RWPE1 (cell line): ENCODE data around the gene SHCBP1L.

Experiments used
- CTCF ChIA-PET: fragments of 350-600 bp; sonication (Branson Sonifier 250); formaldehyde crosslinking; extraction: SDS; loops from one replicate; lab custom pipeline; 2021; lab: Yijun Ruan, JAX
- POLR2A ChIA-PET: fragments of 400-600 bp; formaldehyde crosslinking; extraction: SDS; loops from one replicate; lab custom pipeline; 2020; ENCODE audit warnings: antibody characterized with exemption; ENCODE audit not compliant: low non-redundant PET; lab: Yijun Ruan, JAX
- DNase-seq: peaks from one replicate; pipeline ENCODE4 v3.0.0; 2012; ENCODE audit warnings: low spot score
- H3K27ac ChIP-seq: fragments of 450-650 bp; 2 replicates; pipeline ENCODE4 v1.5.1; 2017
- CTCF ChIP-seq: fragments of 450-650 bp; conservative IDR thresholded peaks from 2 replicates; pipeline ENCODE4 v1.5.1; 2017; ENCODE audit warnings: low read depth, mild to moderate bottlenecking

The SHCBP1L gene

DNA sequence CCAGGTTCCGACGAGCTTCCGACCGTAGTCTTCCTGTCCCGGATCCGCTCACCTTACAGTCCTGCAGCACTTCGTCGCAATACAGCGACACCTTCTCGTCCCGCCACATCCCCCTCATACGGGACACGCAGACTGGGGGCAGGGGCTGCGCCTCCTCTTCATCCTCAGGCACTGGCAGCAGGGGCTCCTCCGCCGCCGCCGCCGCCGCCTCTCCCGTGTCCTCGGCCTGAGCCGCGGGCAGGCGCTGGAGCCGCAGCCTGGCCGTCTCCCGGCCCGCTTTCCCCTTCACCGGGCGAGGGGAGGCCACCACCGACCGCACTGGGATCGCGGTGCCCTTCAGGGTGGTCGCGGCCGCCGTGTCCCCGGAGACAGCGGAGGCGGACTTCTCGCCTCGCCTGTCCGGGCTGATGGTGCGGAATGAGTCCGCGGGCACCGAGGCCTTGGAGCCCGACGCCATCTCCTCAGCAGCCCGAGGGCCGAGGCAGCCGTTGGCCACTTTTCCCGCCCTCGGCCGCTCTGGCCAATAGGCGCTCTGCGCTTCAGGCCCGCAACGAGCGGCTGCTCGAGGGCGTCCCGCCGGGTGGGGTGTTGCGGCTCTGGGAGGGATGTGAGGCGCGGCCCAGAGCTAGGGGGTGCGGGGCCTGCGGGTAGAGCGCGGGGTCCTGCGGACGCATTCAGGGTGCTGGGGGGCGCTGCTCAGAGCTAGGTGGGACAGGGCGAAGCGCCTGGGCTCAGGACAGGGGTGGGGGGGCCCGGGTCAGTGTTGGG is at the start of gene SHCBP1L:
TSS of gene SHCBP1L (minus strand) at position 490 of the 768 bp plus-strand sequence. CDS start at position 457, 33 bp downstream.
- ChIA-PET POLR2A (no interaction called here), CTCF (no interaction called here)
- no peak within 1 kb of the TSS for H3K27ac ChIP-seq
- no peak for TF ChIP-seq CTCF
- no peak for DNase-seq

GRCh38 chr1:183002267-183002666 is 49.3 kb upstream of the SHCBP1L start:
- DNase-seq, result no peak
- TF ChIP-seq CTCF, result no peak
- ChIA-PET CTCF (interaction anchor here (0.6 kb wide), 1 partner anchor 38 kb away, joined by 3 read pairs; no protein-coding TSS in a partner anchor), POLR2A (no interaction called here)
- no peak overlapping the region for H3K27ac ChIP-seq

DNA sequence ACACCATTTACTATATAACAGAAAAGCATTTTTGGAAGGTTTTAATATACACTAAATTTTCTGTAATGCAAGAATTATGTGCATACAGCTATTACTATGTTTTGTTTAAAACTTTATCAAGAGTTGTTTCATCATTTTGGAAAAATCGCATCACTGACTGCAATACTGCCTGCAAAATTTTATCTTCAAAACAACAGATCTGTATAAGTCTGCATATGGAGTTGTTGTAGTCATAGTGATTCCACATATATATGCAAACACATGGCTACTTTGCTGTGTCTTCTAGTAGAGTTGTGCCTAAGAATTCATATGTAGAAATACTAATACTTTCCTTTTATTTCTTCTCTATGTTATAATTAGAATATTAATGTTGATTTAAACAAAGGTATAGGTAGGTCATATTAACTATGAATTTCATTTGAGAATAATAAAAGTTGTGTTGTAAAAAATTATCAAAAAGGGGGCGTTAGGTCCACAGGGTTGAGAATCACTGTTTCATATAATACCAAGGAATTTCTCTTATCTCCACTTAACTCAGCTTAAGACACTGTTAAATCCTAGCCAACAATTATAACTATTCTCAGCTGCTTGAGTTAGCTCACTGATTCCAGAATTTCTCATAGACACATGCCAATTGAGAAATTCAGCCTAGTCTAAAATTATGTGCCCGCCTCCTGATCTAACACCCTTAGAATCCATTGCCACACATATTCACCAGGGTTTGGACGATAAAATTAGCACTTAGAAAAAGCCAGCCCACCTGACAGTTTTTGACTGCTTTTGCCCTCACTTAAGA is 47.4 kb upstream of the SHCBP1L start:
- CTCF ChIA-PET, result interaction anchor here (0.6 to 0.7 kb wide), 2 partner anchors 22 to 1460 kb away, joined by 3 to 4 read pairs; no protein-coding TSS in a partner anchor
- DNase-seq, result no peak
- no peak for TF ChIP-seq CTCF
- POLR2A ChIA-PET, result no interaction called here
- no peak overlapping the region for H3K27ac ChIP-seq

DNA sequence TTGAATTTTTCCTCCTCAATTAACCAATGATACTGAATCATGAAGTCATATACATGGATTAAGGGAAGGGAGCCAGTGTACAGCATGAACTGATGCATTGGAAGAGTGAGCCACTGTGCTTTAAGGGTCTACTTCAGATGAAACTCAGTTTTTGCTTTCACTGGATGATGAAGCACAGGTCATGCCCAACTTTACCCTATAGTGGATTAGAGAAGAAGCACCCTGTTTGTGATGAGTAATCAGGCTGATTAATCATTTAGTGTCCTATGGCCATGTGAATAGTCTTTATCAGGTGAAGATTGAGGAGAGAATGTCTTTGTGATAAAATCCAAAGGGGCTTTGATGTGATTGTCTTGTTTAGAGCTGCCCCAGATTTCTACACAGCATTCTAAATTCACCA is 45.5 kb upstream of the SHCBP1L start:
- CTCF ChIA-PET, result no interaction called here
- TF ChIP-seq CTCF, result no peak
- POLR2A ChIA-PET, result no interaction called here
- no peak overlapping the region for H3K27ac ChIP-seq
- no peak for DNase-seq

GRCh38 chr1:182996816-182997215 is 43.9 kb upstream of the SHCBP1L start:
- CTCF ChIA-PET, result no interaction called here
- no peak for TF ChIP-seq CTCF
- POLR2A ChIA-PET, result no interaction called here
- DNase-seq, result no peak
- H3K27ac ChIP-seq, result no peak overlapping the region

DNA sequence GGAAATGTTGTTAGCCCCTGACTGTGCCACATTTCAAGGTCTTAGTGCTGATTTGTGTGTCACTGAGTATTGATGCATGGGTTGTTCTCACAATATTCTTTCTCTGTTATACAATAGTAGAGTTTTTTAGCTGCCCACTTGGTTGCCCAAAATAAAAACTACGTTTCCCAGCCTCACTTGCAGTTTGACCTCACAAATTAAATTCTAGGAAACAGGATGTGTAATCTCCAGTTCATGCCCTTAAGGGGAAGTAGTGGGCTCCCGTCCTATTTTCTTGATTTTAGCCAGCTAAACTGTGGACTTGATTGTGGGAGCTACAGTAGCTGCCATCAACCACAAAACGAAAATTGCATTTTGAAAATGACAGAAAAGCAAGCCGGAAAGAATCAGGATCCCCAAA is 42.9 kb upstream of the SHCBP1L start:
- TF ChIP-seq CTCF, result no peak
- no peak for DNase-seq
- ChIA-PET CTCF (interaction anchor here (0.7 kb wide), 1 partner anchor 100 kb away, joined by 3 read pairs; no protein-coding TSS in a partner anchor), POLR2A (no interaction called here)
- no peak overlapping the region for H3K27ac ChIP-seq
